ENCODE data around the gene TLN1.
A peak's percentile ranks its signal among the peaks of the same experiment; 100 is the strongest.

DNA sequence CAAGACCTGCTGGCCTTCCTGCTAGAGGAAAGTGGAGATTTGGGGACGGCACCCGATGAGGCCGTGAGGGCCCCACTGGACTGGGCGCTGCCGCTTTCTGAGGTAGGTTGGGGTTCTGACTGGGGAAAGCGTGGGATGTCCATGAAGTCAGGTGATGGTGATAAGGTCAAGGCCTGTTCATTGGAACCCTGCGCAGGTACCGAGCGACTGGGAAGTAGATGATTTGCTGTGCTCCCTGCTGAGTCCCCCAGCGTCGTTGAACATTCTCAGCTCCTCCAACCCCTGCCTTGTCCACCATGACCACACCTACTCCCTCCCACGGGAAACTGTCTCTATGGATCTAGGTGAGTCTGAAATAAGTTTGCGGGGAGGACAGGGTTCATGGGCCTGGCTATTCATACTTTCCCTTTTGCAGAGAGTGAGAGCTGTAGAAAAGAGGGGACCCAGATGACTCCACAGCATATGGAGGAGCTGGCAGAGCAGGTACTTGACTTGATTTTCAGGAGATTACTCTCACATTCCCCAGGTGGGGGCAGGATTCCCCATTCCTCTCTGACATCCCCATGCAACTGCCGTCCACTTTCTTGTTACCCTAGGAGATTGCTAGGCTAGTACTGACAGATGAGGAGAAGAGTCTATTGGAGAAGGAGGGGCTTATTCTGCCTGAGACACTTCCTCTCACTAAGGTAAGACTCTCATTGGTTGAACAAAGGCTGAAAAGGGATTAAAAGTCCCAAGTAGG lies 976 bp upstream of the TLN1 start:
- TF ChIP-seq, protein P1, sequence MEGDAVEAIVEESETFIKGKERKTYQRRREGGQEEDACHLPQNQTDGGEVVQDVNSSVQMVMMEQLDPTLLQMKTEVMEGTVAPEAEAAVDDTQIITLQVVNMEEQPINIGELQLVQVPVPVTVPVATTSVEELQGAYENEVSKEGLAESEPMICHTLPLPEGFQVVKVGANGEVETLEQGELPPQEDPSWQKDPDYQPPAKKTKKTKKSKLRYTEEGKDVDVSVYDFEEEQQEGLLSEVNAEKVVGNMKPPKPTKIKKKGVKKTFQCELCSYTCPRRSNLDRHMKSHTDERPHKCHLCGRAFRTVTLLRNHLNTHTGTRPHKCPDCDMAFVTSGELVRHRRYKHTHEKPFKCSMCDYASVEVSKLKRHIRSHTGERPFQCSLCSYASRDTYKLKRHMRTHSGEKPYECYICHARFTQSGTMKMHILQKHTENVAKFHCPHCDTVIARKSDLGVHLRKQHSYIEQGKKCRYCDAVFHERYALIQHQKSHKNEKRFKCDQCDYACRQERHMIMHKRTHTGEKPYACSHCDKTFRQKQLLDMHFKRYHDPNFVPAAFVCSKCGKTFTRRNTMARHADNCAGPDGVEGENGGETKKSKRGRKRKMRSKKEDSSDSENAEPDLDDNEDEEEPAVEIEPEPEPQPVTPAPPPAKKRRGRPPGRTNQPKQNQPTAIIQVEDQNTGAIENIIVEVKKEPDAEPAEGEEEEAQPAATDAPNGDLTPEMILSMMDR (IDR thresholded peaks at IDR 0.05; ENCODE audit: low read length), result peak; percentile 6; the same call in 1 of the 2 replicates
- no peak for TF ChIP-seq EZH2 (IDR thresholded peaks at IDR 0.05; ENCODE audit: borderline replicate concordance, low read length)

All from OCI-LY1 (cell line).